Measurements from ENCODE around the gene MYL6B.
A peak's percentile ranks its signal among the peaks of the same experiment; 100 is the strongest.

Gene MYL6B

DNA sequence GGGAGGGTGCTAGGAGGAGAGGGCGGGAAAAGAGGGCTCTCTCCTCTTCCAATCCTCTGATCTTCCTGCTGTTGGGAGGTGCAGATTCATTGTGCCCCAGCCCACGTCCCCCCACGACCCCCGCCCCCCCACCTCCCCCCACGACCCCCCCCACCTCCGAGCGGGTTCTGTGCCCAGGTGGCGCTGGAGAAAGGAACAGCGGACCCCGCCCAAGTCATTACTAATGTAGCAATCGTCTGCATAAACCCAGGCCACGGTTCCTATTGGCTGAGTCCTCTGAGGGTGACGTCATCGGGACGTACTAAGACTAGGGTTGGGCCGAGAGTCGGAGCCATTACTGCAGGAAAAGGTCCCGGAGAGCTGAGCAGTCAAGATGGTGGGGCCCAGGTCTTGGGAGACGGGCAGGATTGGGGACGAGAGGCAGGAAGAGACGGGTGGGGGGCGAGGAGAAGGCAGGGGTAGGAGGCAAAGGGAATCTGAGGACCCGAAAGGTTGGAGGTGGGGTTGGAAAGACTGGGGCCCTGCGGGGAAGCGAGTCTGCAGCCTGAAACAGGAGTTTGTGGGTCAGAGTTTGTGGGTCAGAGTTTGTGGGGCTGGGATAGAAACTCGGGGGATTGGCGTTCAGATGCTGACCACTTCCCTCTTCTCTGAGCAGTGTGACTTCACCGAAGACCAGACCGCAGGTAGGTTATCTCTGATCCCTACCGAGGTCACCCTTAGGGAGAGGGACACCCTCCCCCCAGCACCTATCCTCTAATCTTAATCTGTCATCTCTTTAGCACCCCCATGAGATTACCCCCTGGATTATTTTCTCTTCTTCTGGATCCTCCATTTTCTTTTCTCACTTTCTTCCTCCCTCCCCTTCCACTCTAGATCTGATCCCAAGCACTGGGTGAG is 5.9 kb downstream of the MYL6B start, which contains the start of gene MYL6:
Gene MYL6 (plus strand): TSS at position 331 of the 897 bp plus-strand sequence. CDS start 43 bp downstream, at position 374.
- TF ChIP-seq, protein P1, sequence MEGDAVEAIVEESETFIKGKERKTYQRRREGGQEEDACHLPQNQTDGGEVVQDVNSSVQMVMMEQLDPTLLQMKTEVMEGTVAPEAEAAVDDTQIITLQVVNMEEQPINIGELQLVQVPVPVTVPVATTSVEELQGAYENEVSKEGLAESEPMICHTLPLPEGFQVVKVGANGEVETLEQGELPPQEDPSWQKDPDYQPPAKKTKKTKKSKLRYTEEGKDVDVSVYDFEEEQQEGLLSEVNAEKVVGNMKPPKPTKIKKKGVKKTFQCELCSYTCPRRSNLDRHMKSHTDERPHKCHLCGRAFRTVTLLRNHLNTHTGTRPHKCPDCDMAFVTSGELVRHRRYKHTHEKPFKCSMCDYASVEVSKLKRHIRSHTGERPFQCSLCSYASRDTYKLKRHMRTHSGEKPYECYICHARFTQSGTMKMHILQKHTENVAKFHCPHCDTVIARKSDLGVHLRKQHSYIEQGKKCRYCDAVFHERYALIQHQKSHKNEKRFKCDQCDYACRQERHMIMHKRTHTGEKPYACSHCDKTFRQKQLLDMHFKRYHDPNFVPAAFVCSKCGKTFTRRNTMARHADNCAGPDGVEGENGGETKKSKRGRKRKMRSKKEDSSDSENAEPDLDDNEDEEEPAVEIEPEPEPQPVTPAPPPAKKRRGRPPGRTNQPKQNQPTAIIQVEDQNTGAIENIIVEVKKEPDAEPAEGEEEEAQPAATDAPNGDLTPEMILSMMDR (IDR thresholded peaks at IDR 0.05; ENCODE audit: insufficient read depth, low read depth, low read length, missing control alignments), result no peak
- H3K4me3 ChIP-seq (ENCODE audit: low read depth, low read length), result peak within 1 kb of the TSS; percentile 80
- DNase-seq (ENCODE audit: low read depth), result peak; percentile 98

DNA sequence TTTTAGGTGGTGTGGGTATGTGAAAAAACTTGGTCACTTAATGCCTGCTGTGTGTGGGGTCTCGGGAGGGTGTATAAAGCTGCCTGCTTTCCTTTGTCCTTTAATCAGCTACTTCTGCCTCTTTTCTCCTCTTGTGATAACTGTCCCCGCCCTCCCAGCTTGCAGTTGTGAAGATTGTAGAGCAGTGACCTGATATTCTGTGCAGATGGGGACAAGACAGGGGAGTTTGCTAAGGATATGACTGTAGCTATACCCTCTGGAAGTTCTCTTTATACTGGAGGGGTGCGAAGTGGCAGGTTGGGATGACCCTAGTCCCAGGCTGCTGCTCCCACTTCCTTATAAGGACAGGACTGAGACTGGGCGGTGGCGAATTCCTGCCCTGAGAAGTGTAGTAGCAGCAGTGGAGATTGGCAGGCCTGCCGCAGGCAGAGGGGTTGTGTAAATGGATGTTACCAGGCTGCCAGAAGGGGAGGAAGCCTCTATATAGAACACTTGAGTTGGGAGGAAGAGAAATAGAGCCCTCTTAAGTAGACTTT is 6.6 kb downstream of the MYL6B start:
- DNase-seq (ENCODE audit: low read depth), result peak; percentile 59
- TF ChIP-seq, protein P1 (IDR thresholded peaks at IDR 0.05; ENCODE audit: insufficient read depth, low read depth, low read length, missing control alignments), result no peak
- H3K4me3 ChIP-seq (ENCODE audit: low read depth, low read length), result peak overlapping the region; percentile 80

GRCh38 chr12:56159482-56160192 is 7.2 kb downstream of the MYL6B start:
- H3K4me3 ChIP-seq (ENCODE audit: low read depth, low read length), result peak overlapping the region; percentile 80
- DNase-seq (ENCODE audit: low read depth), result no peak
- TF ChIP-seq, protein P1 (IDR thresholded peaks at IDR 0.05; ENCODE audit: insufficient read depth, low read depth, low read length, missing control alignments), result no peak

DNA sequence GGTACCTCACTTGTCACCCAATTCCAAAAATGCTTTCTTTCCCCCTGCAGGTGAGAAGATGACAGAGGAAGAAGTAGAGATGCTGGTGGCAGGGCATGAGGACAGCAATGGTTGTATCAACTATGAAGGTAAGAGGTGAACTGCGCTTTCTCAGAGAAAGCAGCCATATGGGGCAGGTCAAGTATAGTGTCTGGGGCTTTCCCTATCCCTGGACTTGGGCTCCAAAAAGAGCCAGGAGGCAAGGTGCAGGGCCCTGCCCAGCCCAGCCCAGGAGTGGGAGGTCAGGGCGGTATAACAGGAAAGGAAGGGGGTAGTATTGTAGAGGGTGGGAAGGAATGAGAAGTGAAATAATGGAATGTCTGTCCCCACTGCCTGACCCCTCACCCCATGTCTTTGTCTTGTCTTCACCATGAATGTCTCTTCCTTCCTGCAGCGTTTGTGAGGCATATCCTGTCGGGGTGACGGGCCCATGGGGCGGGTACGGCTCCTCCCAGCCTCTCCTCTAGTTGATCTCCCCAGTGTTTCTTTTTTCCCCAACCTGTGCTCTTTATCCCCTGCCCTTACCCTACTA is 7.9 kb downstream of the MYL6B start:
- H3K4me3 ChIP-seq (ENCODE audit: low read depth, low read length), result peak overlapping the region; percentile 80
- peak; percentile 61 for DNase-seq (ENCODE audit: low read depth)
- TF ChIP-seq, protein P1 (IDR thresholded peaks at IDR 0.05; ENCODE audit: insufficient read depth, low read depth, low read length, missing control alignments), result no peak

GRCh38 chr12:56160894-56161689 is 8.7 kb downstream of the MYL6B start:
- TF ChIP-seq, protein P1 (IDR thresholded peaks at IDR 0.05; ENCODE audit: insufficient read depth, low read depth, low read length, missing control alignments), result no peak
- no peak for DNase-seq (ENCODE audit: low read depth)
- peak overlapping the region; percentile 80 for H3K4me3 ChIP-seq (ENCODE audit: low read depth, low read length)

Measured in GM12865 (cell line).